Fibroblast of villous mesenchyme (primary cell): ENCODE data around the gene MST1. TPM values are rescaled to one million over a fixed set of nuclear protein-coding genes. Genes with fewer than 3 reads are reported as not detected.

Experiments
- DNase-seq: peaks from one replicate; pipeline ENCODE4 v3.0.0-alpha.2; 2010; ENCODE audit warnings: low read depth
- H3K4me3 ChIP-seq: 2 replicates; pipeline ENCODE4 v1.5.1; 2011; ENCODE audit warnings: low read depth, mild to moderate bottlenecking, low read length
- CTCF ChIP-seq: IDR thresholded peaks from 2 replicates; pipeline ENCODE4 v1.5.1; 2012; ENCODE audit warnings: low read depth, mild to moderate bottlenecking, low read length; ENCODE audit not compliant: insufficient read depth
- total RNA-seq: library from RNA; depleted of rRNA; stranded (reverse); fragments of >200 nt; gene quantifications from 2 replicates; pipeline ENCODE4 v1.2.3, GENCODE V29; 2012

MST1 gene
- total RNA-seq, 1 donor, result 1.7 TPM

GRCh38 chr3:49717959-49718857, 28.9 kb upstream of the MST1 start:
- no peak for TF ChIP-seq CTCF
- no peak overlapping the region for H3K4me3 ChIP-seq
- DNase-seq, result no peak

DNA sequence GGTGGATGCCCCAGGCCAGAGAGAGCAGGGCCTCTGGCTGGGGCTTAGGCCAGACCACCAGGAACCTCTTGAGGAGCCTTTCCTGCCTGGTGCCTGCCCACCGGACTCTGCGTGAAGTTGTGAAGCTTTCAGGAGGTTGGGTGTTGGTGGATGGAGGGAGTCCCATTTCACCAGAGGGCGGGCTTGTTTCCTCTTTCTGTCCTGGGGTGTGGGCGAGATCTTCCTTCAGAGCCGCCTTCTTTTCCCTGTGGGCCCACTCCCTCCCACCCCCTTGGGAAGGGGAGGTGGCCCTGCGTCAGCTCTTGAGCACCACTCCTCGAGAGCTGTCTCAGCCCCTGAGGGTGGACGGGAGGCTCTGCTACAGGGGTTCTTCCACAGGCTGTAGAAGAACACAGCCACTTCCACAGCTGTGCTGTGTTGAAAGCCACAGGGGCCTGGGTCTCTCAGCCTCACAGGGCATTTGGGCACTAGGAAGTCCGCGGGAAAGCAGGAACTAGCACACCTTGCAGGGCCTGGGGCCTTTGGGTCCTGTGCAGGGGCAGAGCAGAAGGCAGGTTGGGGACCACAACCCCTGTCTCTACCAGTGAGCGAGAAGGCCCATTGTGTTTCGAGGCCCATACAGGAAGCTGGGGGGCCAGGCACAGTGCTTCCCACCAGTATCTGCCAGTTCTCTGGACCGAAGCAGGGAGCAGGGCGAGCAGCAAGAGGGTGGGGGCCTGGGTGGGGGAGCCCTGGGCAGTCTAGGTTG, 28.1 kb upstream of the MST1 start:
- no peak for TF ChIP-seq CTCF
- no peak overlapping the region for H3K4me3 ChIP-seq
- DNase-seq, result no peak

GRCh38 chr3:49716691-49717210, 27.5 kb upstream of the MST1 start:
- H3K4me3 ChIP-seq, result no peak overlapping the region
- no peak for DNase-seq
- TF ChIP-seq CTCF, result no peak

DNA sequence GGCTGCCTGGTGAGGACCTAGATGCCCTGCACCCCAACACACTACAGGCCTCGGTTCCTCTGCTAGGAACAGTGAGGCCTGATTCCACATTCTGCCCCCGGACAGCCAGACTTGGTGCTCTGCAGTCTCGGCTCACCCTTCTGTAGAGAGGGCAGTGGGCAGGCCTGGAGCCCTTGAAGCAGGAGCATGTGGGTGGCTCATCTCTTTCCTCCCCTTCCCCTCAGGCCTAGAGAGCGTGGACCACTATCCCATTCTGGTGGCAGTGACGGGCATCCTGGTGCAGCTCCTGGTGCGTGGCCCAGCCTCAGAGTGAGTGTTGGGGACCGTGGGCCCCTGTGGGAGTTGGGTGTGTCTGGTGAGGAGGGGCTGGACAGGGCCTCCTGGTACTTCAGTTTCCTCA, 26.9 kb upstream of the MST1 start:
- no peak for DNase-seq
- no peak for TF ChIP-seq CTCF
- no peak overlapping the region for H3K4me3 ChIP-seq

GRCh38 chr3:49715611-49716121, 26.4 kb upstream of the MST1 start:
- H3K4me3 ChIP-seq, result no peak overlapping the region
- no peak for TF ChIP-seq CTCF
- no peak for DNase-seq

- TF ChIP-seq CTCF, result no peak
- H3K4me3 ChIP-seq, result no peak overlapping the region
Observed at GRCh38 chr3:49714728-49715550, 25.7 kb upstream of the MST1 start.

More at GRCh38 chr3:49714728-49715550, 25.7 kb upstream of the MST1 start:
- DNase-seq, result no peak
